Stomach (tissue), 4 donors: ENCODE data around the gene ETS1.

ENCODE experiments used
- POLR2A ChIP-seq, 4 donors: fragments of 450-650 bp; IDR thresholded peaks; one replicate each; pipeline ENCODE4 v1.6.1; 2016; ENCODE audit warnings: antibody characterized with exemption in 4 of 4, control low read depth in 2 of 4, mild to moderate bottlenecking in 1 of 4, moderate library complexity in 1 of 4
- TF ChIP-seq, protein P1 (sequence below), 7 experiments: fragments of 450-650 bp in 4 of 7; fragments of 200-600 bp in 3 of 7; sonication (generic) in 3 of 7; IDR thresholded peaks; one replicate each; pipeline ENCODE4 v1.5.1; 2016 to 2019; ENCODE audit warnings: antibody characterized with exemption in 7 of 7, control low read depth in 2 of 7, mild to moderate bottlenecking in 1 of 7

DNA sequence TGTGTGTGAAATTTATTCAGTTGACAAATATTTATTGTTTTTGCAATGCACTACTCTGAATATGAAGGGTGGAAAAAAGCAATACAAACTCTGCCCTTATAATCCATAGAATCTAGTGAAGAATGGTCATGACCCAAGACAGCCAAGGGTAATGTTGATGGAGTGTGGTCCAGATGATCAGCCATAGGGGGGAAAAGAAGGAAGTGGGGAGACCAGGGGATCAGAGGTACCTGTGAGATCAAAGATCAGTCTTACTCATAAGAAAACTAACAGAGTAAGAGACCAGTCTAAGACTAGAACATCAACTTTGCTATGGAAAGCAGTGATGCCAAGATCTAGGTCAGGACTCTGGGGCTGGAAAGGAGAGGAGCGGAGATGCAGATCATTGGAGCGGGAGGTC lies 47.0 kb upstream of the ETS1 start:
- TF ChIP-seq, protein P1, sequence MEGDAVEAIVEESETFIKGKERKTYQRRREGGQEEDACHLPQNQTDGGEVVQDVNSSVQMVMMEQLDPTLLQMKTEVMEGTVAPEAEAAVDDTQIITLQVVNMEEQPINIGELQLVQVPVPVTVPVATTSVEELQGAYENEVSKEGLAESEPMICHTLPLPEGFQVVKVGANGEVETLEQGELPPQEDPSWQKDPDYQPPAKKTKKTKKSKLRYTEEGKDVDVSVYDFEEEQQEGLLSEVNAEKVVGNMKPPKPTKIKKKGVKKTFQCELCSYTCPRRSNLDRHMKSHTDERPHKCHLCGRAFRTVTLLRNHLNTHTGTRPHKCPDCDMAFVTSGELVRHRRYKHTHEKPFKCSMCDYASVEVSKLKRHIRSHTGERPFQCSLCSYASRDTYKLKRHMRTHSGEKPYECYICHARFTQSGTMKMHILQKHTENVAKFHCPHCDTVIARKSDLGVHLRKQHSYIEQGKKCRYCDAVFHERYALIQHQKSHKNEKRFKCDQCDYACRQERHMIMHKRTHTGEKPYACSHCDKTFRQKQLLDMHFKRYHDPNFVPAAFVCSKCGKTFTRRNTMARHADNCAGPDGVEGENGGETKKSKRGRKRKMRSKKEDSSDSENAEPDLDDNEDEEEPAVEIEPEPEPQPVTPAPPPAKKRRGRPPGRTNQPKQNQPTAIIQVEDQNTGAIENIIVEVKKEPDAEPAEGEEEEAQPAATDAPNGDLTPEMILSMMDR (IDR thresholded peaks at IDR 0.05): no peak
- TF ChIP-seq POLR2A (IDR thresholded peaks at IDR 0.05): no peak
